Trophoblast cell (in vitro differentiated cells and primary cell): ENCODE measurements around the gene TSPAN12.

Experiments
- DNase-seq, 2 donors: peaks; one replicate each; pipeline ENCODE4 v3.0.0-alpha.2; 2016
- H2AFZ ChIP-seq: 2 replicates; pipeline ENCODE4 v1.6.1; 2013; ENCODE audit warnings: low read length, moderate library complexity, mild to moderate bottlenecking; ENCODE audit not compliant: insufficient read depth, poor library complexity
- H2AK5ac ChIP-seq: 2 replicates; pipeline ENCODE4 v1.6.1; 2013; ENCODE audit warnings: mild to moderate bottlenecking, low read length
- H2BK120ac ChIP-seq: 2 replicates; pipeline ENCODE4 v1.6.1; 2013; ENCODE audit warnings: low read length, mild to moderate bottlenecking, moderate library complexity; ENCODE audit not compliant: insufficient read depth, poor library complexity
- H2BK12ac ChIP-seq: 2 replicates; pipeline ENCODE4 v1.6.1; 2013; ENCODE audit warnings: mild to moderate bottlenecking, low read length, moderate library complexity
- H2BK5ac ChIP-seq: 2 replicates; pipeline ENCODE4 v1.6.1; 2013; ENCODE audit warnings: low read length, low read depth, moderate library complexity, mild to moderate bottlenecking; ENCODE audit not compliant: poor library complexity
- H3K14ac ChIP-seq: 2 replicates; pipeline ENCODE4 v1.6.1; 2013; ENCODE audit warnings: mild to moderate bottlenecking, low read length
- H3K18ac ChIP-seq: 2 replicates; pipeline ENCODE4 v1.6.1; 2013; ENCODE audit warnings: mild to moderate bottlenecking, low read length
- H3K23ac ChIP-seq: 2 replicates; pipeline ENCODE4 v1.6.1; 2013; ENCODE audit warnings: low read length
- H3K27ac ChIP-seq: 2 replicates; pipeline ENCODE4 v1.5.1; 2013; ENCODE audit warnings: low read depth, mild to moderate bottlenecking, inconsistent platforms, low read length, moderate library complexity
- H3K27me3 ChIP-seq: 2 replicates; pipeline ENCODE4 v1.6.1; 2013; ENCODE audit warnings: inconsistent platforms, mild to moderate bottlenecking, low read length, moderate library complexity; ENCODE audit not compliant: insufficient read depth
- H3K36me3 ChIP-seq, 2 experiments: 1 replicate in 1 of 2; 2 replicates in 1 of 2; pipeline ENCODE4 v1.6.1; 2013; ENCODE audit warnings: low read length in 2 of 2, mild to moderate bottlenecking in 2 of 2, moderate library complexity in 1 of 2; ENCODE audit not compliant: insufficient read depth in 2 of 2, control insufficient read depth in 1 of 2
- H3K4ac ChIP-seq: 2 replicates; pipeline ENCODE4 v1.6.1; 2013; ENCODE audit warnings: low read depth, mild to moderate bottlenecking, low read length, moderate library complexity
- H3K4me1 ChIP-seq, 2 experiments: 1 replicate in 1 of 2; 2 replicates in 1 of 2; pipeline ENCODE4 v1.6.1; 2013; ENCODE audit warnings: low read length in 2 of 2, mild to moderate bottlenecking in 2 of 2, moderate library complexity in 1 of 2; ENCODE audit not compliant: insufficient read depth in 2 of 2, control insufficient read depth in 1 of 2
- H3K4me2 ChIP-seq: 2 replicates; pipeline ENCODE4 v1.6.1; 2013; ENCODE audit warnings: inconsistent platforms, mild to moderate bottlenecking, low read length, moderate library complexity
- H3K4me3 ChIP-seq: 2 replicates; pipeline ENCODE4 v1.5.1; 2013; ENCODE audit warnings: mild to moderate bottlenecking, low read depth, low read length, inconsistent platforms
- H3K79me1 ChIP-seq: one replicate; pipeline ENCODE4 v1.6.1; 2013; ENCODE audit warnings: low read length
- H3K79me2 ChIP-seq: 2 replicates; pipeline ENCODE4 v1.6.1; 2013; ENCODE audit warnings: low read length, mild to moderate bottlenecking; ENCODE audit not compliant: control insufficient read depth, insufficient read depth, poor library complexity
- H3K9ac ChIP-seq: 2 replicates; pipeline ENCODE4 v1.6.1; 2013; ENCODE audit warnings: mild to moderate bottlenecking, low read length
- H3K9me3 ChIP-seq: 2 replicates; pipeline ENCODE4 v1.6.1; 2013; ENCODE audit warnings: low read depth, mild to moderate bottlenecking, control low read depth, inconsistent platforms, low read length; ENCODE audit not compliant: insufficient read depth
- H4K12ac ChIP-seq: 2 replicates; pipeline ENCODE4 v1.6.1; 2013; ENCODE audit warnings: low read depth, mild to moderate bottlenecking, low read length, moderate library complexity
- H4K8ac ChIP-seq: 2 replicates; pipeline ENCODE4 v1.6.1; 2013; ENCODE audit warnings: low read depth, mild to moderate bottlenecking, low read length, moderate library complexity
- H4K91ac ChIP-seq: one replicate; pipeline ENCODE4 v1.6.1; 2013; ENCODE audit warnings: low read depth, mild to moderate bottlenecking, low read length, moderate library complexity
- WGBS: extraction: QIAGEN DNeasy Blood & Tissue Kit; methylation state at CpG from one replicate; pipeline ENCODE4 v1.1.7; 2013; ENCODE audit warnings: missing lambda C conversion rate; ENCODE audit not compliant: insufficient read length, insufficient coverage; ENCODE audit errors: extremely low coverage; 5-methylcytosine and 5-hydroxymethylcytosine counted together

The TSPAN12 gene

GRCh38 chr7:120842121-120842621 lies 15.8 kb downstream of the TSPAN12 start:
- Histone ChIP-seq H3K4ac (no peak overlapping the region), H2AK5ac (no peak overlapping the region), H3K36me3 (peaks cover 3 to 9% of the 10 kb centered on the region in 2 experiments), H4K91ac (no peak overlapping the region), H3K4me3 (no peak overlapping the region), H3K23ac (no peak overlapping the region), H2AFZ (no peak overlapping the region), H2BK5ac (no peak overlapping the region), H3K79me2 (no peaks in the 10 kb centered on the region), H3K4me2 (no peak overlapping the region), H3K9ac (no peak overlapping the region), H3K4me1 (peaks cover 0 to 3% of the 10 kb centered on the region in 2 experiments), H3K79me1 (no peaks in the 10 kb centered on the region), H4K12ac (no peak overlapping the region), H3K18ac (no peak overlapping the region), H4K8ac (no peak overlapping the region), H3K27me3 (no peaks in the 10 kb centered on the region), H3K27ac (no peak overlapping the region), H2BK120ac (no peak overlapping the region), H2BK12ac (no peak overlapping the region), H3K9me3 (peaks cover 8% of the 10 kb centered on the region), H3K14ac (no peak overlapping the region)
- no CpG with 5 or more reads among the region's 4 CpGs for WGBS
- DNase-seq = peak; percentile 50 to 74

- no peak overlapping the region for H2AK5ac ChIP-seq
- H3K4me2 ChIP-seq = no peak overlapping the region
- no peak overlapping the region for H3K4me3 ChIP-seq
- peaks cover 3 to 9% of the 10 kb centered on the region in 2 experiments for H3K36me3 ChIP-seq
- WGBS = no CpG with 5 or more reads among the region's 2 CpGs
- H3K4me1 ChIP-seq = peaks cover 0 to 2% of the 10 kb centered on the region in 2 experiments
- no peak overlapping the region for H2BK12ac ChIP-seq
- H3K9me3 ChIP-seq = peaks cover 8% of the 10 kb centered on the region
- no peaks in the 10 kb centered on the region for H3K79me2 ChIP-seq
- no peak overlapping the region for H3K14ac ChIP-seq
- H3K27me3 ChIP-seq = no peaks in the 10 kb centered on the region
- DNase-seq = no peak
- H4K91ac ChIP-seq = no peak overlapping the region
- no peak overlapping the region for H3K4ac ChIP-seq
- H3K18ac ChIP-seq = no peak overlapping the region
- no peak overlapping the region for H2BK5ac ChIP-seq
- no peak overlapping the region for H4K12ac ChIP-seq
- H2BK120ac ChIP-seq = no peak overlapping the region
- no peak overlapping the region for H3K23ac ChIP-seq
- H3K9ac ChIP-seq = no peak overlapping the region
- H3K79me1 ChIP-seq = no peaks in the 10 kb centered on the region
- H4K8ac ChIP-seq = no peak overlapping the region
- no peak overlapping the region for H2AFZ ChIP-seq
- no peak overlapping the region for H3K27ac ChIP-seq
Observed at GRCh38 chr7:120841608-120842007, 16.3 kb downstream of the TSPAN12 start.

GRCh38 chr7:120838281-120838682 lies 19.7 kb downstream of the TSPAN12 start:
- Histone ChIP-seq H4K12ac (no peak overlapping the region), H3K4me3 (no peak overlapping the region), H2AK5ac (no peak overlapping the region), H3K4me2 (no peak overlapping the region), H2AFZ (no peak overlapping the region), H3K9me3 (no peaks in the 10 kb centered on the region), H4K91ac (no peak overlapping the region), H3K27ac (no peak overlapping the region), H2BK120ac (no peak overlapping the region), H2BK5ac (no peak overlapping the region), H3K23ac (no peak overlapping the region), H2BK12ac (no peak overlapping the region), H3K18ac (no peak overlapping the region), H3K4me1 (no peaks in the 10 kb centered on the region), H3K27me3 (no peaks in the 10 kb centered on the region), H3K79me1 (no peaks in the 10 kb centered on the region), H3K4ac (no peak overlapping the region), H3K9ac (no peak overlapping the region), H3K14ac (no peak overlapping the region), H4K8ac (no peak overlapping the region), H3K79me2 (no peaks in the 10 kb centered on the region), H3K36me3 (peaks cover 2 to 3% of the 10 kb centered on the region in 2 experiments)
- no CpG with 5 or more reads among the region's 6 CpGs for WGBS
- DNase-seq = no peak

GRCh38 chr7:120837599-120837998 lies 20.3 kb downstream of the TSPAN12 start:
- Histone ChIP-seq H3K18ac (no peak overlapping the region), H3K9ac (no peak overlapping the region), H3K79me2 (no peaks in the 10 kb centered on the region), H3K4me3 (no peak overlapping the region), H3K14ac (no peak overlapping the region), H4K8ac (no peak overlapping the region), H4K91ac (no peak overlapping the region), H3K27ac (no peak overlapping the region), H2BK12ac (no peak overlapping the region), H3K23ac (no peak overlapping the region), H2AFZ (no peak overlapping the region), H4K12ac (no peak overlapping the region), H3K4ac (no peak overlapping the region), H2AK5ac (no peak overlapping the region), H3K4me1 (no peaks in the 10 kb centered on the region), H2BK120ac (no peak overlapping the region), H3K4me2 (no peak overlapping the region), H3K79me1 (no peaks in the 10 kb centered on the region), H2BK5ac (no peak overlapping the region), H3K36me3 (peaks cover 2 to 3% of the 10 kb centered on the region in 2 experiments), H3K9me3 (no peaks in the 10 kb centered on the region), H3K27me3 (no peaks in the 10 kb centered on the region)
- DNase-seq = no peak
- no CpG with 5 or more reads among the region's 4 CpGs for WGBS
